GM12892 (cell line): ENCODE measurements around the gene PARVG.

Experiments
- DNase-seq: peaks from one replicate; pipeline ENCODE4 v3.0.0; 2011; ENCODE audit not compliant: insufficient read length
- FAIRE-seq: peaks from 2 replicates; lab custom pipeline; 2011; peaks lifted over from hg19 to GRCh38; lab: Jason Lieb, UNC
- POLR2A ChIP-seq: IDR thresholded peaks from 2 replicates; pipeline ENCODE4 v1.6.1; 2011; ENCODE audit warnings: low read depth, low read length, control low read depth
- POLR2AphosphoS5 ChIP-seq: IDR thresholded peaks from 2 replicates; pipeline ENCODE4 v1.6.1; 2011; ENCODE audit warnings: low read depth, low read length, control low read depth
- TAF1 ChIP-seq: IDR thresholded peaks from 2 replicates; pipeline ENCODE4 v1.6.1; 2011; ENCODE audit warnings: low read depth, mild to moderate bottlenecking, control low read depth, low read length, borderline replicate concordance

PARVG gene

GRCh38 chr22:44171561-44171960 is 9.2 kb upstream of the PARVG start:
- no peak for FAIRE-seq
- no peak for DNase-seq
- 0 out of 2 replicates have a peak, but pooled peaks have one; percentile 2 for TF ChIP-seq POLR2A
- TF ChIP-seq POLR2AphosphoS5: peak; percentile 62
- TF ChIP-seq TAF1: no peak

- DNase-seq (peak; percentile 77), FAIRE-seq (peak; percentile 85)
- TF ChIP-seq TAF1 (no peak), POLR2A (0 out of 2 replicates have a peak, but pooled peaks have one; percentile 2)
Measured at GRCh38 chr22:44172370-44173108, 8.2 kb upstream of the PARVG start.

- TF ChIP-seq POLR2A (0 out of 2 replicates have a peak, but pooled peaks have one; percentile 9), TAF1 (no peak), POLR2AphosphoS5 (peak; percentile 35; the same call in 1 of the 2 replicates)
- FAIRE-seq (no peak), DNase-seq (no peak)
Measured at GRCh38 chr22:44173154-44173553, 7.6 kb upstream of the PARVG start.

- no peak for FAIRE-seq
- DNase-seq: no peak
- no peak for TF ChIP-seq TAF1
- TF ChIP-seq POLR2AphosphoS5: no peak
- TF ChIP-seq POLR2A: no peak; the same call in 1 of the 2 replicates
Measured at GRCh38 chr22:44175676-44176075, 5.0 kb upstream of the PARVG start.

- DNase-seq (no peak), FAIRE-seq (no peak)
- TF ChIP-seq POLR2AphosphoS5 (no peak), POLR2A (no peak), TAF1 (no peak)
Measured at GRCh38 chr22:44179196-44179988, 1.3 kb upstream of the PARVG start.

GRCh38 chr22:44179989-44180705 is 578 bp upstream of the PARVG start:
- no peak for TF ChIP-seq POLR2AphosphoS5
- TF ChIP-seq POLR2A: no peak
- no peak for TF ChIP-seq TAF1
- DNase-seq: no peak
- no peak for FAIRE-seq

GRCh38 chr22:44181033-44181911 is 547 bp downstream of the PARVG start:
- DNase-seq (no peak), FAIRE-seq (peak; percentile 75)
- 0 out of 2 replicates have a peak, but pooled peaks have one; percentile 35 for TF ChIP-seq TAF1
- TF ChIP-seq POLR2A: peak; percentile 58; the same call in 1 of the 2 replicates
- no peak for TF ChIP-seq POLR2AphosphoS5

- DNase-seq: no peak
- TF ChIP-seq TAF1 (no peak), POLR2A (no peak), POLR2AphosphoS5 (no peak)
- FAIRE-seq: no peak
Measured at GRCh38 chr22:44181912-44182587, 1.3 kb downstream of the PARVG start.

GRCh38 chr22:44182588-44183286 is 2.0 kb downstream of the PARVG start:
- FAIRE-seq (peak; percentile 96), DNase-seq (no peak)
- TF ChIP-seq POLR2A (peak; percentile 17; the same call in 1 of the 2 replicates), POLR2AphosphoS5 (peak; percentile 53; the same call in 1 of the 2 replicates), TAF1 (no peak)

GRCh38 chr22:44183287-44183588 is 2.5 kb downstream of the PARVG start:
- TF ChIP-seq POLR2AphosphoS5: no peak
- no peak for TF ChIP-seq TAF1
- TF ChIP-seq POLR2A: no peak
- DNase-seq (no peak), FAIRE-seq (peak; percentile 40)
